GM12872 (cell line): ENCODE measurements around the gene HOXA4.

ENCODE experiments used
- TF ChIP-seq, protein P1 (sequence below): IDR thresholded peaks from 3 replicates; pipeline ENCODE4 v1.5.1; 2011; ENCODE audit warnings: low read depth, mild to moderate bottlenecking, low read length, moderate library complexity; ENCODE audit not compliant: insufficient read depth

HOXA4 gene

GRCh38 chr7:27133409-27134231 lies 3.1 kb upstream of the HOXA4 start:
- TF ChIP-seq, protein P1, sequence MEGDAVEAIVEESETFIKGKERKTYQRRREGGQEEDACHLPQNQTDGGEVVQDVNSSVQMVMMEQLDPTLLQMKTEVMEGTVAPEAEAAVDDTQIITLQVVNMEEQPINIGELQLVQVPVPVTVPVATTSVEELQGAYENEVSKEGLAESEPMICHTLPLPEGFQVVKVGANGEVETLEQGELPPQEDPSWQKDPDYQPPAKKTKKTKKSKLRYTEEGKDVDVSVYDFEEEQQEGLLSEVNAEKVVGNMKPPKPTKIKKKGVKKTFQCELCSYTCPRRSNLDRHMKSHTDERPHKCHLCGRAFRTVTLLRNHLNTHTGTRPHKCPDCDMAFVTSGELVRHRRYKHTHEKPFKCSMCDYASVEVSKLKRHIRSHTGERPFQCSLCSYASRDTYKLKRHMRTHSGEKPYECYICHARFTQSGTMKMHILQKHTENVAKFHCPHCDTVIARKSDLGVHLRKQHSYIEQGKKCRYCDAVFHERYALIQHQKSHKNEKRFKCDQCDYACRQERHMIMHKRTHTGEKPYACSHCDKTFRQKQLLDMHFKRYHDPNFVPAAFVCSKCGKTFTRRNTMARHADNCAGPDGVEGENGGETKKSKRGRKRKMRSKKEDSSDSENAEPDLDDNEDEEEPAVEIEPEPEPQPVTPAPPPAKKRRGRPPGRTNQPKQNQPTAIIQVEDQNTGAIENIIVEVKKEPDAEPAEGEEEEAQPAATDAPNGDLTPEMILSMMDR = no peak

DNA sequence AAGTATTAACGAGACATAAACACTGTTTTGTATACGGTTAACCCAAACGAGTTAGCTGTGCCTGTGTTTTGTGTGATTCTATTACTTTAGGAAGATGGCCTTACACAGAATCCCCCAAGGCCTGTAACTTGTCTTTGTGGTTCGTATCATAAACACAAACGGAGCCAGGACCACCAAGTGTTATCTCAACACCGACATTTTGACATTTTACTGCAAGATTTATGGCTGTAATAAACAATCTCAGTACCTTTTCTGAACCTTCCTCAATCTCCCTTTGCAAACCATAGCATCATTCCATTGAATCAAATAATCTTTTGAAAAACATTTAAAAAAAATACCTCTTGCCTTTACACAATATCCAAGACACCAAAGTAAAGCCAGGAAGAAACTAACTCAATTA lies 2.4 kb upstream of the HOXA4 start:
- TF ChIP-seq, protein P1 = no peak

GRCh38 chr7:27132214-27132613 lies 1.7 kb upstream of the HOXA4 start:
- TF ChIP-seq, protein P1 = no peak

- TF ChIP-seq, protein P1 = no peak
Measured at GRCh38 chr7:27131390-27131819, 848 bp upstream of the HOXA4 start.

GRCh38 chr7:27129729-27130539 lies 623 bp downstream of the HOXA4 start:
- TF ChIP-seq, protein P1 = no peak

DNA sequence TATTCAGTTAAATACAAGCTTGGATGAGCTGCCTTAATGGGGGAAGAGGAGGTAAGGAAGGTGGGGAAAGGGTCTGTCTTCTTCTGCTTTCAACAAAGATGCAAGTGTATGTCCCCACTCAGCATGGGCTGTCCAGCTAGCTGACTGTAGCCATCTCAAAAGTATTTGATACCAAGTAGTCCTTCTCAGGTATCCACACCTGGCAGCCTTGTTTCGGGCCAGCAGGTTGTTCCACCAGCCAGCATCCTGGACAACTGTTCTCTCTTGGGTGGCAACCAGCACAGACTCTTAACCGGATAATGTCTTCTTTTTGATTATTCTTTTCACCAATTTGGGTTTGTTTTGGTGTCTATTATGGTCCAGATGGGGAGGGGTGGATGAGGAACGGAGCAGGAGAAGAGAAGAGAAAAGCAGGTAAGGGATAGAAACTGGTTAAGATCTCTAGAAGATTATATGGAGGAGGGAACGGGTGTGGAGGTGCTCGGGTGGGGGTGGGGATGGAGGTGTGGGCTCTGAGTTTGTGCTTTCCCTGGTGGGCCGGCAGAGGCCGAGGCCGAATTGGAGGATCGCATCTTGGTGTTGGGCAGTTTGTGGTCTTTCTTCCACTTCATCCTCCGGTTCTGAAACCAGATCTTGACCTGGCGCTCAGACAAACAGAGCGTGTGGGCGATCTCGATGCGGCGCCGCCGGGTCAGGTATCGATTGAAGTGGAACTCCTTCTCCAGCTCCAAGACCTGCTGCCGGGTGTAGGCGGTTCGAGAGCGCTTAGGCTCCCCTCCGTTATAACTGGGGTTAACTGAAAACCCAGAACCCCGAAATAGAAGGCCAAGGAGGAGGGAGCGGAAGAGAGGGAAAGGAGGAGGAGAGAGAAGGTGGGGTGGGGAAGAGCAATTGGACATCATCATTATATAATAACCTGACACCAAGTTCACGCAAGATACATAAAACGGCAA lies 1.5 kb downstream of the HOXA4 start:
- TF ChIP-seq, protein P1 = no peak
